CD4-positive, alpha-beta T cell (primary cell): Measurements from ENCODE around the gene WWC2. TPM values are rescaled to one million over a fixed set of nuclear protein-coding genes. Genes with fewer than 3 reads are reported as not detected.

Source experiments
- ATAC-seq: fragments of 200-7000 bp; cut with Tn5 transposase; one replicate; pipeline ENCODE4 v1.10.0; 2022; ENCODE audit warnings: mild to moderate bottlenecking; ENCODE audit not compliant: poor library complexity
- CTCF ChIA-PET: fragments of 350-600 bp; sonication (Branson Sonifier 250); formaldehyde crosslinking; loops from one replicate; lab custom pipeline; 2021; ENCODE audit warnings: antibody characterized with exemption, inconsistent platforms; lab: Charles Lee
- POLR2A ChIA-PET: fragments of 350-600 bp; sonication (Branson Sonifier 250); formaldehyde crosslinking; loops from one replicate; lab custom pipeline; 2021; ENCODE audit warnings: antibody characterized with exemption, inconsistent platforms; lab: Charles Lee
- DNase-seq, 14 experiments: peaks; one replicate each; pipeline ENCODE4 v3.0.0-alpha.2; 2013 to 2020; ENCODE audit warnings: mixed read lengths in 2 of 14
- H3K27ac ChIP-seq, 2 donors: one replicate each; pipeline versions ENCODE4 v1.5.1 to v1.7.0; 2013; ENCODE audit warnings: low read length in 2 of 2, low read depth in 1 of 2, mild to moderate bottlenecking in 1 of 2
- H3K27me3 ChIP-seq, 2 experiments: 1 replicate in 1 of 2; 2 replicates in 1 of 2; pipeline versions ENCODE4 v1.6.1 to v1.7.0; 2013; ENCODE audit warnings: low read length in 2 of 2, control low read depth in 1 of 2, mild to moderate bottlenecking in 1 of 2, moderate library complexity in 1 of 2; ENCODE audit not compliant: insufficient read depth in 2 of 2, control insufficient read depth in 1 of 2
- H3K36me3 ChIP-seq: one replicate; pipeline ENCODE4 v1.6.1; 2013; ENCODE audit warnings: low read length, control low read depth; ENCODE audit not compliant: insufficient read depth
- H3K4me1 ChIP-seq: one replicate; pipeline ENCODE4 v1.6.1; 2013; ENCODE audit warnings: low read length, control low read depth; ENCODE audit not compliant: insufficient read depth
- H3K4me3 ChIP-seq: one replicate; pipeline ENCODE4 v1.5.1; 2013; ENCODE audit warnings: mild to moderate bottlenecking, low read length, moderate library complexity
- H3K9me3 ChIP-seq, 2 experiments: 1 replicate in 1 of 2; 2 replicates in 1 of 2; pipeline versions ENCODE4 v1.6.1 to v1.7.0; 2013; ENCODE audit warnings: low read length in 2 of 2, mild to moderate bottlenecking in 2 of 2, control low read depth in 1 of 2, moderate library complexity in 1 of 2; ENCODE audit not compliant: control insufficient read depth in 1 of 2, insufficient read depth in 1 of 2
- H3K27ac Mint-ChIP-seq: one replicate; pipeline ENCODE4 v1.8.0; 2020; ENCODE audit warnings: mixed read lengths
- H3K27me3 Mint-ChIP-seq: one replicate; pipeline ENCODE4 v1.8.0; 2021; ENCODE audit warnings: mixed read lengths
- H3K36me3 Mint-ChIP-seq: one replicate; pipeline ENCODE4 v1.8.0; 2021; ENCODE audit warnings: low read depth, mixed read lengths
- H3K4me1 Mint-ChIP-seq: one replicate; pipeline ENCODE4 v1.8.0; 2021; ENCODE audit warnings: low read depth, mixed read lengths
- H3K4me3 Mint-ChIP-seq: one replicate; pipeline ENCODE4 v1.8.0; 2020; ENCODE audit warnings: mild to moderate bottlenecking, mixed read lengths
- H3K9me3 Mint-ChIP-seq: one replicate; pipeline ENCODE4 v1.8.0; 2020; ENCODE audit warnings: mixed read lengths
- CTCF ChIP-seq: fragments of 200-600 bp; IDR thresholded peaks from one replicate; pipeline ENCODE4 v1.8.0; 2022; ENCODE audit warnings: antibody characterized with exemption, mild to moderate bottlenecking
- intact Hi-C, 2 experiments: fragments of 100-400 bp; cut with DNase I in 1 of 2; cut with micrococcal nuclease in 1 of 2; formaldehyde crosslinking; loops; one replicate each; pipeline versions ENCODE4 v1.15.1 to v1.9.0; 2023 to 2025; cut with DNase I, micrococcal nuclease
- total RNA-seq, 174 experiments: library from RNA in 2 of 174; stranded (reverse) in 2 of 174; gene quantifications; one replicate each; pipeline ENCODE4 v1.2.3 and lab custom pipeline; 2021 to 2026

WWC2 gene
- total RNA-seq, 2 experiments from 2014 or later: 4.1 to 4.9 TPM

GRCh38 chr4:183059797-183060196, 39.3 kb upstream of the WWC2 start:
- intact Hi-C loops: no loop called here
- Histone ChIP-seq H3K36me3 (no peaks in the 10 kb centered on the region), H3K9me3 (no peaks in the 10 kb centered on the region), H3K27me3 (no peaks in the 10 kb centered on the region), H3K4me1 (no peaks in the 10 kb centered on the region), H3K27ac (no peak overlapping the region), H3K4me3 (no peak overlapping the region)
- Mint-ChIP-seq H3K4me1 (no peaks in the 10 kb centered on the region), H3K36me3 (no peaks in the 10 kb centered on the region), H3K27ac (no peak overlapping the region), H3K9me3 (no peaks in the 10 kb centered on the region), H3K4me3 (no peak overlapping the region), H3K27me3 (peaks cover 50% of the 10 kb centered on the region)
- CTCF ChIA-PET: no interaction called here
- ATAC-seq: no peak
- TF ChIP-seq CTCF: no peak
- DNase-seq: no peak
- POLR2A ChIA-PET: no interaction called here

GRCh38 chr4:183068502-183068901, 30.6 kb upstream of the WWC2 start:
- Mint-ChIP-seq H3K4me1 (no peaks in the 10 kb centered on the region), H3K4me3 (no peak overlapping the region), H3K27ac (no peak overlapping the region), H3K36me3 (no peaks in the 10 kb centered on the region), H3K9me3 (no peaks in the 10 kb centered on the region), H3K27me3 (peaks cover 16% of the 10 kb centered on the region)
- intact Hi-C loops: no loop called here
- ChIA-PET CTCF (no interaction called here), POLR2A (no interaction called here)
- DNase-seq (no peak), ATAC-seq (no peak)
- H3K36me3 ChIP-seq: no peaks in the 10 kb centered on the region
- no peak overlapping the region for H3K27ac ChIP-seq
- H3K4me1 ChIP-seq: no peaks in the 10 kb centered on the region
- peaks cover 0 to 4% of the 10 kb centered on the region in 2 experiments for H3K9me3 ChIP-seq
- TF ChIP-seq CTCF: no peak
- no peaks in the 10 kb centered on the region for H3K27me3 ChIP-seq
- H3K4me3 ChIP-seq: no peak overlapping the region

GRCh38 chr4:183071222-183071621, 27.8 kb upstream of the WWC2 start:
- ATAC-seq (no peak), DNase-seq (no peak)
- intact Hi-C loops: loop anchor here (5.0 to 10.0 kb wide), 3 partner anchors 71 to 136 kb away; no protein-coding TSS in a partner anchor
- Mint-ChIP-seq H3K27me3 (peaks cover 5% of the 10 kb centered on the region), H3K4me1 (no peaks in the 10 kb centered on the region), H3K4me3 (no peak overlapping the region), H3K36me3 (no peaks in the 10 kb centered on the region), H3K27ac (no peak overlapping the region), H3K9me3 (no peaks in the 10 kb centered on the region)
- H3K36me3 ChIP-seq: no peaks in the 10 kb centered on the region
- H3K27ac ChIP-seq: no peak overlapping the region
- peaks cover 0 to 4% of the 10 kb centered on the region in 2 experiments for H3K9me3 ChIP-seq
- no peaks in the 10 kb centered on the region for H3K4me1 ChIP-seq
- H3K27me3 ChIP-seq: no peaks in the 10 kb centered on the region
- no peak overlapping the region for H3K4me3 ChIP-seq
- ChIA-PET POLR2A (interaction anchor here (0.6 kb wide), 1 partner anchor 315 kb away, joined by 4 read pairs; no protein-coding TSS in a partner anchor), CTCF (no interaction called here)
- TF ChIP-seq CTCF: no peak
